ENCODE results near the gene CCDC38. TPM values are rescaled to one million over a fixed set of nuclear protein-coding genes. Genes with fewer than 3 reads are reported as not detected.

CCDC38 gene
- 0.09 to 0.13 TPM in 2 of 5 replicates, not detected in the others for total RNA-seq (2022; extraction: Qiagen RNA extraction; ENCODE audit: low read depth)

DNA sequence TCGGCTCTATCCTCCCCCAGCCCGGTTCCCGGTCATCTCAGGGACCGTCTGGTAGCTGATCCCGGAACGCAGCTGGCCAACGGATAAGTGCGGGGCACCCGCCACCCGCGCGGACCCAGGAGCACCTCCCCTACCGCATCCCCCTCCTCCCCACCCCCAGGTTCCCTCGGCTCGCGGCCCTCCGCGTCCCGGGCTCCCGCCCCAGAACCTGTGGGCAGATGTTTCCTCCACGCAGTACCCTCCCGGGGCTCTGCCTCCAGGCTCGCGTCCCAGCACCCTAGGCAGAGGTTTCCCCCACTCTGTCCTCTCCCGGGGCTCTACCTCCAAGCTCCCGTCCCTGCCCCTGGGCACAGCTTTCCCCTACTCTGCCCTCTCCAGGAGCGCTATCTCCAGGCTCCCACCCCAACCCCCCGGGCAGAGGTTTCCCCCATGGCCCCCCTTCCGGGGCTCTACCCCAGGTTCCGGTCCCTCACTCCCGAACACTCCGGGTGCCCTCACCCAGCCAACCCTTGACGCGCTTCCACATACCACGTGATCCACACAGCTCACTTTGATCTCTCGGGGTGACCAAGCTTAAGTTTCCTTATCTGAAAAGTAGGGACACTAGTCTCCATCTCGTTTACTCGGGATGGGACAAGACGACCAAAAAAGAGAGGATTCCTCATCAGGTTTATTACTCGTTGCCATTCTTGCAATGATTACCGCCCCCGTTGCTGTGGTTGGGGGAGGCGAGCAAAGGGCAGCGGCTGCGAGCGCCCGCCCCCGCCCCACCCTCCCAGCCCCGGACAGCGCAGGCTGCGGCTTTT lies at the start of gene CCDC38:
Gene CCDC38 (minus strand): TSS at position 91 of the 806 bp plus-strand sequence. CDS start 6,105 bp downstream, outside the sequence.

DNA sequence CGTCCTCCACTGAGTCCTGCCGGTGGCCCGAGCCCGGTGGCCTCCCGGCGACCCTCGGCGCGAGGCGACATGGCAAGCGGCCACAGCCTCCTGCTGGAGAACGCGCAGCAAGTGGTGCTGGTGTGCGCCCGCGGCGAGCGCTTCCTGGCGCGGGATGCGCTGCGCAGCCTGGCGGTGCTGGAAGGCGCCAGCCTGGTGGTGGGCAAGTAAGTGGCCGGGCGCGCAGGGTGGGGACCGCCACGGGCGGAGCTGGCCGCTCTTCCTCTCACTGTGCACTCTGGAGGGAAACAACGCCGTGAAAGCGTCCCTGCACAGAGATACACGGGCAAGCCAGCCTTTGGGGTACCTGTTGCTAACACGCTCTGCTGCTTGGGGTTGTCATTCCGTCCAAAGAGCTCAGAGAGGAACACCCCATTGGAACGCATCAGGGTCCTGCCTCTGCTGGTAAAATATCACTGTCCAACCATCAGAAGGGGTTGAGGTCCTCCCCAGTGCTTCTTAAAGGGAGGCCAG lies 972 bp upstream of the CCDC38 start, which contains the start of gene AMDHD1:
Gene AMDHD1 (plus strand): TSS at position 2 of the 513 bp plus-strand sequence. CDS start 68 bp downstream, at position 70.

DNA sequence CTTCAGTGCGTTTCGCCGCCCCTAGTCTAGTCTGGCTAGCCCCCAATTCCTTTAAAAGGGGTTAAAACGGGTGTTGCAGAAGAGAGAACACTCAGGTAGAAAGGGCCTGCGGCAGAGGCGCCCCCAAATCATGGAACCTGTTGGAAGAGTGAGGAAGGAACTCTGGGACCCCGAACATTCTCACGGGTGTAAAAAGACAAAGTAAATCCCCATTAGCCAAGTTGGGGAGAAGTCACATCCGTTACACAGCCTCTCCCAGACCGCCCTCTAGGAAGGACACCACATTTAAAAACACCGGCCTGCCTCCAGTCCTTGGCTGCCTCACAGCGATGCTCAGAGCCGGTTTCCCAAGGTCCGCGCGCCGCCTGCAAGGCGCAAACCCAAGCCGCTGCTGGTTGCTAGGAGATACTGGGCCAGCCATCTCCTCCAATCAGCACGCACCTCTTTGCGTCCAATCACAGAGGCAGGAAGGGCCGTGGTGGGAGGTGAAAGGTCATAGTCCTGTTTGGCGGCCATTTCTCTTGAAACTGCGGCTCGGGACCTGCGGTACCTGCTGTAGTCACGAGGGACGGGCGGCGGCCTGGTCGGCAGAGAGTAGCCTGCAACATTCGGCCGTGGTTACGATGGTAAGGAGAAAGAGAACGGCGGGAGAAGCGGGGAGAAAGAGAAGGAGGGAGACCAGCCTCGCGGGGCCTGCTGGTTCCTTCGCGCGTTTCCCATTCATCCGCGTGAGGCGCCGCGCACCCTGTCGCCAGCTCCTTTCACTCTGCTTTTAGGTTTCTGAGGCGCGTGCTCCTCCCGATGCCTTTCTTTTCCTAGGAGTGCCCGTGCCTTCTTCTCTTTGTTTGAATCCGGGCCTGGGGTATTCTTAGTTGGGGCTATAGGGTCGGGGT lies 83.7 kb downstream of the CCDC38 start, which contains the start of gene SNRPF:
Gene SNRPF (plus strand): TSS at position 502 of the 893 bp plus-strand sequence. CDS start 122 bp downstream, at position 624.

Other genes with a start within 250 kb of the CCDC38 start
- gene NTN4, start 151.8 kb downstream of the CCDC38 start, total RNA-seq (2022; extraction: Qiagen RNA extraction; ENCODE audit: low read depth): 41.4 to 56.2 TPM (median 44.5 TPM) in 5 replicates
- 99.7 to 230 TPM (median 117 TPM) in 5 replicates for gene SNRPF, start 83.7 kb downstream of the CCDC38 start, total RNA-seq (2022; extraction: Qiagen RNA extraction; ENCODE audit: low read depth)
- 1.9 to 2.4 TPM (median 2.3 TPM) in 5 replicates for gene AMDHD1, start 717 bp upstream of the CCDC38 start, total RNA-seq (2022; extraction: Qiagen RNA extraction; ENCODE audit: low read depth)
- gene HAL, start 53.7 kb upstream of the CCDC38 start, total RNA-seq (2022; extraction: Qiagen RNA extraction; ENCODE audit: low read depth): 0.21 to 0.43 TPM (median 0.38 TPM) in 5 replicates
- 93.7 to 123 TPM (median 102 TPM) in 5 replicates for gene LTA4H, start 93.0 kb upstream of the CCDC38 start, total RNA-seq (2022; extraction: Qiagen RNA extraction; ENCODE audit: low read depth)

Measured in A549 treated with ZK216348 at 1 μM for 4 hours (cell line).